ENCODE measurements around the gene SERAC1. TPM values are rescaled to one million over a fixed set of nuclear protein-coding genes. Genes with fewer than 3 reads are reported as not detected.

SERAC1 gene
- total RNA-seq, 1 experiment from 2014 or later: 7.6 TPM

- Mint-ChIP-seq H3K36me3 (ENCODE audit: insufficient read depth in 1 of 3, low read depth in 3 of 3) (peaks cover 0 to 6% (median 3%) of the 10 kb centered on the region in 3 experiments; a peak in 1 of 7 replicates), H3K27me3 (ENCODE audit: low read depth) (no peaks in the 10 kb centered on the region), H3K27ac (no peak overlapping the region; a peak in 1 of 7 replicates), H3K9me3 (no peaks in the 10 kb centered on the region), H3K4me3 (no peak overlapping the region), H3K4me1 (no peaks in the 10 kb centered on the region)
- Histone ChIP-seq H3K9ac (ENCODE audit: extremely low read depth, insufficient read length, low read length) (no peak overlapping the region), H3K23ac (ENCODE audit: insufficient read length, low read depth, low read length) (no peak overlapping the region), H3K27ac (ENCODE audit: insufficient read length, low read depth, low read length) (no peak overlapping the region), H3K79me2 (ENCODE audit: insufficient read depth, low read length) (no peaks in the 10 kb centered on the region), H3K79me1 (ENCODE audit: insufficient read depth, low read depth, low read length, poor library complexity, severe bottlenecking) (no peaks in the 10 kb centered on the region), H2AK5ac (ENCODE audit: insufficient read length, low read length) (no peak overlapping the region), H4K91ac (ENCODE audit: insufficient read length, low read depth, low read length) (no peak overlapping the region), H2BK120ac (ENCODE audit: low read depth, low read length, poor library complexity, severe bottlenecking) (no peak overlapping the region), H3K27me3 (ENCODE audit: insufficient read depth, low read length) (no peaks in the 10 kb centered on the region; the same call in 1 of the 2 replicates), H3K9me3 (ENCODE audit: control insufficient read depth, low read depth, low read length) (no peaks in the 10 kb centered on the region), H2BK12ac (ENCODE audit: insufficient read length, low read depth, low read length) (no peak overlapping the region), H4K20me1 (ENCODE audit: control insufficient read depth, insufficient read depth, insufficient read length) (no peaks in the 10 kb centered on the region), H3K23me2 (ENCODE audit: insufficient read length, low read depth, low read length, poor library complexity, severe bottlenecking) (no peaks in the 10 kb centered on the region), H3K56ac (ENCODE audit: insufficient read length, low read depth, low read length) (no peak overlapping the region), H3K4me2 (ENCODE audit: insufficient read depth, insufficient read length, low read length) (no peak overlapping the region), H3K4me1 (ENCODE audit: insufficient read depth, low read length) (no peaks in the 10 kb centered on the region), H2AFZ (ENCODE audit: low read length) (no peak overlapping the region), H2BK5ac (ENCODE audit: insufficient read length, low read length) (no peak overlapping the region), H3K4ac (ENCODE audit: low read depth, low read length) (no peak overlapping the region), H2BK15ac (ENCODE audit: low read depth, low read length) (no peak overlapping the region), H3K14ac (ENCODE audit: insufficient read depth, low read length) (no peak overlapping the region), H3K18ac (ENCODE audit: insufficient read length, low read depth, low read length) (no peak overlapping the region), H3T11ph (ENCODE audit: low read length) (no peak overlapping the region), H2BK20ac (ENCODE audit: low read depth, low read length, poor library complexity, severe bottlenecking) (no peak overlapping the region), H4K8ac (replicated peaks; ENCODE audit: insufficient read length, low read depth, low read length) (no peak overlapping the region), H4K5ac (ENCODE audit: insufficient read length, low read depth, low read length) (no peak overlapping the region)
- no peak for TF ChIP-seq CTCF (conservative IDR thresholded peaks at IDR 0.05)
- WGBS (ENCODE audit: extremely low coverage, insufficient read length, low lambda C conversion rate): no CpG with 5 or more reads among the region's 4 CpGs
- DNase-seq: no peak
Measured at GRCh38 chr6:158115102-158115501, 53.0 kb downstream of the SERAC1 start.

Measured in H9 (cell line).